Measurements from ENCODE around the gene NCAM1. TPM values are rescaled to one million over a fixed set of nuclear protein-coding genes. Genes with fewer than 3 reads are reported as not detected.

The NCAM1 gene
- total RNA-seq, 1 donor from 2014 or later = 26.8 TPM

DNA sequence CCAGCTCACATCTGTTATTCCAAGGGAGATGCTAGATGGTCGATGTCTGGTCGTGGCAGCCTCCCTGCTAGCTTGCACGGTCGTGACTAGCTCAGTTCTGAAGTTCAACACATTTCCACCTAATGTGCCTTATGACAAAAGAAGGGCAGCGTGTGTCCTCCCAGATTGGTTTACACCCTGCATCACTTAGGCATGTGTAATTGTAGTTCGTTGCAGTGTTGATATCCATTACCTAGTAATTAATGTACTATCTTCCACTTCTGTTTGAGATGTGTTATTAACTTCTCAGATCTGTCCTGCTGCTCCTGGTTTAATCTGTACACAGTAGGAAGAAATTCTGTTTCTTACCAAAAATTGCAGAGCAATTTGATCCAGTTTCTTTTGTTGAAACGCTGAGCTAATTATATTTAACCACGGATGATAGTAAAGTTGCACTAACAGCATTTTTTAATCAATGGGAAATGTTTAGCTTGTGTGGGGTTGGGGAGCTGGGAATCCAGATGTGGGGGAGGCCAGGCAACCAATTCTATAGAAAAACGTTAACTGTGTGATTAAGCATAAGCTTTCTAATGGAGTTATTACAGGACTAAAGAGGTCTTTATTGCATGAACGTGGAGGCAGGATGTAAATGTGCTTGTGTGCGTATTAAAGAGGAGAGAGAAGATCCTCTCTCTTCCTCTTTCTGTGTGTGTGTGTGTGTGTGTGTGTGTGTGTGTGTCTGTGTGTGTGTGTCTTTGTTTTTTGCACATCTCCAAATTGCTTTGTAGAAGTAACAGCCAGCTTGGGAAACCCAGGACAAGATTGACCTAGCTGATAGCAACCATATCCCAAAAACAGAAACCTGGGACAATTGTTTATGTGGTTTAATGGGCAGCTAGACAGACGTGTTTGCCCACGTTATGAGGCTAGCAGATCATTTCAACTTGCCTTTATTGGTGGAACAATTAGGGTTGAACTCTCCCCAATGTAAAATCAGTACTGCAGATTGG, 207.4 kb downstream of the NCAM1 start:
- DNase-seq = peak; percentile 48

DNA sequence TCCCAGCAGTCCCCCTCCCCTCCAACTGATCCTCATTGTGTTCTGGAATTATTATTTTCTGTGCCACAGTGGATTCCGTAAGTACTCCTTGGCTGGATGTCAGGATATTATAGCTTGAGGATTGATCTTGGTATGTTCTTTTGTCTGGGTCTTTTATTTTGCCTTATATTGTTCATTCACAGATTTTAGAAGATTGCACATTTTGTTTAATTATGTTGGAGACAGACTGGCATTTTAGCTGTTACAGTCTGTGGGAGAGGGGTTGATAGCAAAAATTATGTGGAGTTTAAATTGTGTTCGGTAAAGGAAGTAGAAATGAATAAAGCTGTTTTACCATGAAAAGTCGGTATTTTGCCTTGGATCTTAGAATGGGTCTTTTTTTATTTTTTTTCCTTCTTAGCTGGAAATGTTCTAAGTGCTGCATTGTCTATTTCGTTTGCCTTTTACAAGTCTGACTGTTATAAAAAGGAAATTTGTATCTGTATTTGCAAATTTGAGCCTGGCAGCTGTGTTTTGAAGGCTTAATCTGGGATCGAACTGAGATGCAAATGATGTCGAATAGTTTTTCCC, 211.2 kb downstream of the NCAM1 start:
- DNase-seq = no peak

DNA sequence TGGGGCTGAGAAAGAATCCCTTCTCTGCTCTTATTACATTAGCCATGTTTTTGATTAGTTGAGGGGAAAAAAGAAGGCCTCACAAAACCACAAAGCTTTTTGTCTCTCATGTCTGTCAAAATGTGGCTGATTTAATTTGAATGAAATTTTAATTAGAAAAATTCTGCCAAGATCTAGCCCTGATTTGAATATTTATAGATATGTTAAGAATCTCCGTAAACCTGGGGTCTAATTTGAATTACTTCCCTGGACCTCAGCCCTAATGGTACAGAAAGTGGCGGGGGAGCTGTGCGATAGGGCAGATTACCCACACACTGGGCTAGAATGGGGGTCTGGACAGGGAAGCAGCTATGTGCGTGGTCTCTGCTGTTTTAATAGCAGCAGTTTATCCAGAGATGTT, 211.9 kb downstream of the NCAM1 start:
- peak; percentile 71 for DNase-seq

DNA sequence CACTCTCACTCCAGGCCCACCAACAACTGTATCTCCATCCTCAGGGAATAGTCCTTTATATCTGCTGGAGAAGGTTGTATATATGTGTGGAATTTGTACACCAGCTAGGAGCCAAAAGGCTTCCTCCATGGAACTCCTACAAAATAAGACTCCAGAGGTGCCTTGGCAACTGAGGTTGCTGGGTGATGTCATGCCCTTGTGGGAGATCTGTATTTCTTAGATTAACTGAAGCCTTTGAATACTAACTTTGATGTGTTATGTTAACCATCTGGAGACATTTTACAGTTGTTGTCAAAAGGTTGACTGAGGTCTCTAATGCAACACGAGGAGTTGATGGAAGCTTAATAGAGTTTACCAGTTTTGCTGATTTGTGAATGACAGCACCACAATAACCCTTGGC, 213.7 kb downstream of the NCAM1 start:
- DNase-seq = peak; percentile 46

DNA sequence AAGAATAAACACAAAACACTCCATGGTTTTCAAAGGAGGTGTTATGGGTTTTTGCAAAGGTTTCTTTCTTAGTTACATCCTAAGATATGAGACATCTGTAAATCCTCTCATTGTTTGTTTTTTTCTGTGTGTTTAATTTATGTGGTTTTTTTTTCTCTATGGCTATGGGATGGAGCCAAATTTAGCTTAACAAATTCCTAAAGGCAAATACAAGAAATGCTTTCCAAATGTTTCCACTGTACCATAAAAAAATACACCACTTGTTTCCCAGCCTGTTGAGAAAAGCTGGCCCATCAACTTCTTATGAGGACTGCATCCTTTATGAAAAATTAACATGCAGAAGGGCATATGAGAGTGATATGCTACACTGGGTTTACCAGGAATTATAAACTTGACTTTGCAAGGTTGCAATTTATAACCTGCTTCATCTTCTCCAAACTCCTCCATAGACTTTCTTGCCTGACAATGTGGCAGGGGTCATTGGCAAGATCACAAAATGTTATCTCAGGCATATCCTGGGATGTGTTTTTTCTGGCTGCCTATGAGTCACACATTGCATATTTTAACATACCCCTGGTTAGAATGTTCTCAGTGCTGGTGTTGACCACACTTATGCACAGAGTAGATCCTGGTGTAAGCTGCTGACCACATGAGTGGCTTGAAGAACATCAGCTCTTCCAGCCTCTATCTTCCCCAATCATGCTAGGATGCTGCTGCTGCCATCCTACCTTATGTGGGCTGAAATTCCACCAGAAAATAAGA, 215.6 kb downstream of the NCAM1 start:
- DNase-seq = peak; percentile 55

DNA sequence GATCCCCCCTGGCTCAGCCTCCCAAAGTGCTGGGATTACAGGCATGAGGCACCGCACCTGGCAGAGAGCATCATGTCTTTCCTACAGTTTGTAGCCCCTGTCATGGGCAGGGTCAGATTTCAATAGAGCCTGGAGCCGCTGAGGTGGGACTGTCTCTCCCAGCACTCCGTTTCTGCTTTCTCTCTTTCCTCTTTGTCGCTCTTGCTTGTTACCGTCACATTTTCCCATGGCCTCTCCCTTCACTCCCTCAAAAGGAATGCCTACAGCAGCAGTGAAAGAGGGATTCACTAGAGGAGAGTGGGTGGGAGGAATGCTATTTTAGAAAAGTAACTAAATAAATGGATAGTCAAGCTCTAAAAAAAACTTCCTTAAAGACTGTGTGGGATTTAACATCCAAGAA, 216.5 kb downstream of the NCAM1 start:
- DNase-seq = no peak

DNA sequence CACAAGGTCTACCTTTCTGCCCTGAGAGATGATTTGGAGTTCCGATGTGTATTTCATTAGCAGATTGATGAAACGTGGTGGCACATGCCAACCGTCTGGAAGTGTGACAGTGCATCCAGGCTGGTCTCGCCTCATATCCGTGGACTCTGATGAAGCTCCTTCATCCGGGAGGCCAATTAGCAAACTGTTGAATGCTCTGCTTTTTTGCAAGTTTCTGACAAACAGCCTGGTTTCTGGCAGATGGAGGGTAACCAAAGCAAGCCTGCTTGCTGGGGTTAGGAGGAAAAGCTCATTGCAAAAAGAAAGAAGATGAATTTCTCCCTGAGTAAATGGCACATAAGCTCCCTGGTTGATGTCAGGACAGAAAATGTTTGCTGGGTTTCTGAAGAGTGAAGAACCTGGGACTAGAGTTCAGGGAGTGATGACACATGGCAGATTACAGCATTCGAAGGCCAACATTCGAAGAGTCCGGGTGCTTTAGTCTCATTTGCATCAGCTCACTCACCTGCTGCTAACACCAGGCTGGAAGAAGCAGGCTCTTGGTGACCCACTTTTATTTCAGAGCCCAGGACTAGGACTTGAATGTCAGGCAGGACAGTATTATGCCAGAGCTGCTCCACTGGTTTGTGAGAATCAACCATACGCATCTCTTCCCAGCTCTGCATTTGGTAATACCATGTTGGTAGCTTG, 217.3 kb downstream of the NCAM1 start:
- DNase-seq = no peak

DNA sequence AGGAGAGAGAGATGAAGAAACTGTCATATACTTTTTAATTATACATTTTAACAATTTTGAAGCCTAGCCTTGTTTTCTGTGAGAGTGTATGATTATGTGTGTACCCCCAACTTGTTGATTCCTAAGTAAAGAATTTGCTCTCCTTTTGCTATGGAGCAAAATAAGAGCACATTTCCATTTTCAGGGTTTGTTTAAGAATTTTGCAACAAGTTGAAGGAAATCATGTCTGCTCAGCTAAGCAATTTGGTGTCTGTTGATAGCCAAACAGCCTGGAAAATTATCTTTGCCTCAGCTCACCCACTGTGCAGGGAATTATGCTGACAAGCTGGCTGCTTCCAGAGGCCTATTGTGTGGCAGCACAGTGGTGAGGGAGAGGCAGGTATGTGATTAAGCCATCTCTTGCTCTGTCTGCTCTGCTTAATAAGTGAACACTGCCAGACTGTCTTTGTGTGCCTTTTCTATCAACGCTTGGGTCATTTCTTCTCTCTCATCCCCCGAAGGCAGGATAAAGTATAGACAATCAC, 218.0 kb downstream of the NCAM1 start:
- DNase-seq = no peak

DNA sequence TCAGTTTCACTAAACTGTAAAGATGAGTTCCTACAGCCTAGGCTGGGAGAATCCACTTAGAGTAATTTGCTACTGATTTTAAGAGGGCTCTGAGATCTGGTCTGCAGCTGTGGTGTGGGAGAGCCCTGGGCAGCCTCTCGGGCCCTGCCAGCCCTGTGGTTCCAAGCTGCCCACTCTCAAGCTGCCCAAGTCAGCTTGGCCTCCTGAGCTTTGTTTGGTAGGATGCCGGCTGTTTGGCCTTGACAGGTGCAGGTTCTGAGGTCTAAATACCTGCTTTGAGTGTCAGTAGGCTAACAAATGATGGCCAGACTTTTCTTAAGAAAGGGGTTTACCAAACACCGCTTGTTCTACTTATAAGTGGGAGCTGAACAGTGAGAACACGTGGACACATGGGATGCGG, 219.9 kb downstream of the NCAM1 start:
- no peak for DNase-seq

DNA sequence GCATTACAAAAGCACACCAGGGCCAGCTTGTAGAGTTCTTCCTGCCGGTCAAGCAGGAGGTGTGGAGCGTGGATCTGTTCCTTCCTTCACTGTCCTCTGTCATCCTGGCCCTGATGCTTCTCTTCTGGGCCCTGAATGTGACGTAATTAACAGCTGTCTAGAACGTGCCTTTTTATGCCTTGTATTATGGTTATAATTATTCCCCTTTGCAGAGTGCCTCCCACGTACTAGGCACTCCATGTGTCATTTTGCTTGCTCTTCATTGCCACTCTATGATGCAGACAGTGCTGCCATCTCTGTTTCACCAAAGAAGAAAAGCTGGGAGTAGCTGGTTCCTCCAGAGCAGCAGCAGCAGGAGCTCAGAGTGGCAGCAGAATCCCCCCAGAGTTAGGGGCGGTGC, 221.1 kb downstream of the NCAM1 start:
- DNase-seq = peak; percentile 26

DNA sequence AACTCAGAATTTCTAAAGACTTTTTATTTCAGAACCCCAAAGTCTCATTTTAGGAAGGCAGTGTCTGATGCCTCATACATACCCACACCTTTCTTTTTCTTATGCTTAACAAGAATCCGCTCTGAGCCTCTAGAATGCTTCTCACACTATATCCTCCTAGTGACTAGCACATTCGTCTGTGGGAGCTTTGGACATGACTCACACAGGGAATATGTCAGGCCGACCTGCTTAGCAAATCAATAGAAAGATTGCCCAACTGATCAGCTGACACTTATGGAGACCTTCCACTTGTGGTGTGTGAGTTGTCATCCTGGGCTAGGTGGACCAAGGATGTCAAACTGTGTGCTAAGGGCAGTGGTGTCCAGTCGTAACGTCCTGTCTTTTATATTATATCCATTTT, 223.3 kb downstream of the NCAM1 start:
- DNase-seq = no peak

DNA sequence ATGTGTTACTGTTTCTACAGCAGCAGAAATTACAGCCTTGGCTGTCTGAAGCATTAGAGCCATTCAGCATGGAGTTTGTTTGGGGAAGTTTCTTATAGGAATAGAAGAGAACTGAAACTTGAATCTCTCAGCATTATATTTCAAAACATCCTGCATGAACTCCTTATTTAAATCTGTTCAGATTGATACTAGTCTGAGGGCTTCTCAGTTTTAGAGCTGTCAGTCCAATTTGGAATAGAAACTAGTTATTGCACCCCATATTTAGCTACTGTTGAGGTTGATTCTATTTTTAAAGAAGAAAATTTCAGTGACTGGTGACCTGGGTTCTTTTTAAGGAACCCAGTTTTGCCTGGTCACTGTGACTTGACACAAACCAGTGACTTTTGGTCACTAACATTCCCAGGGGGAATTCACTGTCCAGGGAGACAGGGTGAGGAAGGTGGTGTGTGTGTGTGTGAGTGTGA, 227.2 kb downstream of the NCAM1 start:
- peak; percentile 18 for DNase-seq

DNA sequence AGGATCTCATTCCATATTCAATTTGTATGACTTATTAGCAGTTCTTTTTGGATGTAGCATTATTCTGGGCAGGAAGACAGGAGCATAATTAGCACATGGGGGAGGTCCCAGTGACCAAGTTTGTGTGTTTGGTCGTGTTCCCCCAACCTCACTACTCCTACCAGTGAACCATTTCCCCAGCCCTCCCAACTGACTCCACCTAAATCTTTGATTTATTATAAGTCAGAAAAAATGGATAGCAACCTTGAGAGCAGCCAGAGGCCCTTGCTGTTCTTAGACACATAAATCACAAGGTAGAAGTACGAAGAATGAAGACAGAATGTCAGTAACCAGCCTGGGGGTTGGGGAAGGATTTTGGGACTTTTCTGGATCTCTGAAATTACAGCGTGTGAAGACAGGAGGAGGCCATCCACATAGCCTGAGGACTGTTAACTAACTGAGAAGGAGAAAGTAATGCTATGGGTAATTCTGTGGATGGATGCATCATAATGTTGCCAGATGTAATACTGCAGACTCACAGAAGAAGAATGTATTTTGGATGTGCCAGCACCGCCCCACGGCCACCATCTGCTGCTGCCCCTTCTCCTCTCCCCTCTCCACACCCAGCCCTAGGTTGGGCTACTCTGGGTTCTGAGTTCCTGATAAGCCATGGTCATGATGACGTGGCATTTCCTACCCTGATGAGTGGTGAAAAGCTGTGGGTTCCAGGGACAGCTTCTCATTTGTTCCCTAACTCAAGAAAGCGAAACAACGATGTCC, 228.9 kb downstream of the NCAM1 start:
- DNase-seq = peak; percentile 89

DNA sequence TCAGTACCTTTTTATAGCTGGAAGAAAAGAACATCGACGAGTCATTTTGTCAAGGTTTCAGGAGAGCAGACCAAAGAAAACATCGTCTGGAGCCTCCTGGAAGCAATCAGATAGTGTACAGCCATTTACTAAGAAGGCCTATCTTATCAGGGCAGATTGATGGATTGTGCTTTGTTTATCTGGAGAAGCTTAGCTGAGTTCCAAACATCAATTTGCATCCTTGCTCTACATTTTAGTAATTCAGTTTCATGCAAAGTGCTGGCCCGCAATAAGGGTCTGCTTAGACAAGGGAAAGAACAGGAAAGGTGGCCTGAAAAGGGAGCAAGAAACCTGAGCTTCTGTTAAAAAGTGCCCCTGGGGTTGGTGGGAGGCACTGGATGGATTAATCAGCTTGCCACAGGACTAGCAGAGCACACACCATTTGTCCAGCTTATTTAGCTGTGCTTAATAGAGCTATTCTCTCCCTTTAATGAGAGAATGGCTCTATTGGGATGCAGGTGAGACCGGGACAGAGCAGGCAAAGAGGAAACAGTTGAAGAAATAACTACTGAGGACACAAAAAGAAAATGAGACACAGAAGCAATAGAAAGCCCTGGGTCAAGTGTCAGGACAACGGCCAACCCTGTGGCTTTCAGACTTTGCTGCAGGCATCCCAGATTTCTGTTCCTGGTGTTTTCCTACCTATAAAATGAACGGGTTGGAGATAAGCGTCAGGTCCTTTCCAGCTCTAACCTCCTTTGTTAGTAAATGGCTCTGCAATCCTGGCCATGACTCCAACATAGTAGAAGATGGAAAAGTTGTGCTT, 231.1 kb downstream of the NCAM1 start:
- peak; percentile 57 for DNase-seq

DNA sequence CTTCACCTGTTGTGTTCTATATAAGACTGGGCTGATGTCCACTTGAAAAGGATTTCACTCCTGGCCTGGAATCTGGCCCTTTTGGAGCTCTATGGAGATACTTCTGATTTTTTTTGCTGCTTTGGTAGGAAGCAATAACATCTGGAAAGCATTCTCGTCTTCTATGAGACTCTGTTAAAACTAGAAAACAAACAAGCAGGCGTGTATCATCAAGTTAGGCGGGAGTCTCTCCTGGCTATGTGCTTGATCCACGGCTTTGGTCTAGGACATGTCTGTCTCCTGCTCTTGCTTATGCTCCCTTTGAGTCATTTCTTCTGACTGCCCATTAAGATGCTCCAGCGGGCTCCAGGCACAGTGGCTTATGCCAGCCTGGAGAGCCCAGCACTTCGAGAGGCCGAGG, 231.8 kb downstream of the NCAM1 start:
- peak; percentile 79 for DNase-seq

DNA sequence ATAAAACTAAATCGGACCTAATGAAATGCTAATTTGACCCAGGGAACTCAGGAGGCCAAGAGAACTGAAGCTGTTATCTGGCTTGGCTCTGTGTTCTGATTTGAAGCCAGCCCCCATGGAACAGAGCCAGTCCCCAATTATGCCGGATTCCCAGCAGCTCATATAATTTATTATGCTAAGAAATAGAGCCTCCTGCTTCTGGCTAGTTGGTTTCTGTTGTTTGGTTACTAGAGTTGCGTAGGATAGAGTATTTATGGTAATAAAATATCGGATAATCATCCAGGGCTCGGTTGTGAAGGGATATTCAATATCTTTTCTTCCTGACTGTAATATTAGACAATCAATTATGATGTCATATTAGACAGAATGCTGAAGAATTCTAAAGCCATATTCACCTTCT, 232.7 kb downstream of the NCAM1 start:
- DNase-seq = peak; percentile 70

DNA sequence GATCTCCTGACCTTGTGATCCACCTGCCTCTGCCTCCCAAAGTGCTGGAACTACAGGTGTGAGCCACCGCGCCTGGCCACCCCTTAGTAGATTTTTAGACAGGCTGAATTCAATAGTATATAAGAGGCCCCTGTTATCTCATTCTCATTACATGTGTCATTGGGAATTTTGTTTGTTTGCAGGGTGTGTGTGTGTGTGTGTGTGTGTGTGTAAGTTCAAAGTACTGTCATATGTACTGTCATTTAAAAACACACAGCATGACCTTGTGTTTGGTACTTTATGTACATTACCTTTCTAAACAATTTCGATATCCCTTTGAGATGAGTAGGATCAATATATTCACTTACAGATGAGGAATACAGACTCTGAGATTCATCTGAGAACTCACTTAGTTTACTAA, 234.5 kb downstream of the NCAM1 start:
- DNase-seq = no peak

DNA sequence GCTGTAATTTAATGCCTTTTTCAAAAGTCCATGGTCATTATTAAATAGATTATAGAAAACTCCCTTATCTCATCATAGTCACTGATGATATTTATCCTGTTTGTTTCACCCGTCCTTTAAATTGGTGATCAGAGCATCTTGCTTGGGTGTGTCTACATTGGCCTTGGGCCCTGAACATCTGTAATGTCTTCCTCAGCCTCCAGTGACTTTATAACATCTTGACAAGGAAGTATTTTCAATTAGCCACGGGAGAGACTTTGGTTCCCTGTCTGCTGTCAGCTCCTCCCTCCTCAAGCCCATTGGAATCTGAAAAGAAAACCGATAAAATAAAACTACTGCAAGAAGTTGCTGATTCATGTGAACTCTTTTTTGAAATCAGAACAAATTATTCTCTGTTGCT, 236.2 kb downstream of the NCAM1 start:
- DNase-seq = peak; percentile 71

DNA sequence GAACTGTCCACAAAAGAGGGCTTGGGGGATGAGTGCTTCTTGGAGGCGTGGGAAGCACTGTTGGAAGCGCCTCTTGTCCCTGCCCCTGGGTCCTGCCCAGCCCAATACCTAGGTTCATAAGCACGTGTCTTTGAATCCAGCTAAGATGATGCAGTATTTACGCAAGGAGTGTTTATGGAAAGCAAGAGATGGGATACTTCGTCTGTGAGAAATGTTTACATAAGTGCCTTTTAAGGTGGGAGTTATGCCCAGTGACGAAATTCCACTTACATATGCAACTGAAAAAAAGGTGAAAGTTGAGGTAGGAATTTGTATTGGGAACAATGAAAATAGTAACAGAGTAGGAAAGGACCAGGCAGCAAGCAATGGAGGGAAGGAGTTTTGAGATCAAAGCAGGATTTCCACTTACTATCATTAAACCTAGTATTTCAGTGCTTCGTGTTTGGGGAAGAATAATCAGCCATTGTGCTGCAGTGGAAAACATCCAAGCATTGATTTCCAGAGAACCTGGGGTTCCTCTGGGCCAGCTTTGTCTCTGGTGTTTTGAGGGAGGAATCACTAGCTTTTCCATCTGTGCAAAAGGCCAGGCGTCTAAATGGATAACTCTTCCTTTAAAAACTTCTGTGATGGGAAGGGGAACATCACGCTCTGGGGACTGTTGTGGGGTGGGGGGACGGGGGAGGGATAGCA, 237.9 kb downstream of the NCAM1 start:
- peak; percentile 14 for DNase-seq

DNA sequence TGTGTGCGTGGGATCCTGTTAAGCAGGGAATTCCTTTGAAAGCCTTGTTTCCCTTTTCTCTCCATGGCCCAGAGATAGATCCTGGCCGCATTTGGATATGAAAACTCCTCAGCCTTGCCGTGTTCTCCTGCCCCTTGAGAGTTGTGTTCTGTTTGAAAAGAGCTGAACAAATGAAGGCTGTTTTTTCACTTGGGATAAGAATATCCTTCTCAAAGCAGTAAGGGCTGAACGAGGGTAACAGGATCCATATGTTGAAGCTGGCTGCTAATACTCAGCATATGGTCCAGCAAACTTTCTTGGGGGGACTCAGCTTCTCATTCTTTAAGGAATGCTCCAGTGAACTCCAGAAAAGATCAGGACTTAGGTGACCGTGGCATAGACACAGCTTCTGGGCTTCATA, 238.6 kb downstream of the NCAM1 start:
- DNase-seq = peak; percentile 89
